Uterus (tissue), 4 donors: Measurements from ENCODE around the gene PUS10. TPM values are rescaled to one million over a fixed set of nuclear protein-coding genes. Genes with fewer than 3 reads are reported as not detected.
"Not testable (repeated sequence)": the region's sequence is repeated elsewhere in the genome, so short reads cannot be mapped to it uniquely, and the experiment has no call there.

ENCODE experiments used
- DNase-seq, 2 donors: peaks; one replicate each; pipeline ENCODE4 v3.0.0-alpha.2; 2019 to 2020
- H3K27ac ChIP-seq, 2 donors: fragments of 200-600 bp; sonication (generic); 1 replicate in 1 of 2; 2 replicates in 1 of 2; pipeline ENCODE4 v1.5.1; 2016 to 2018
- H3K27me3 ChIP-seq, 2 donors: fragments of 200-600 bp; sonication (generic); one replicate each; pipeline ENCODE4 v1.5.1; 2018 to 2019; ENCODE audit warnings: control low read depth in 1 of 2
- H3K36me3 ChIP-seq, 2 donors: fragments of 200-600 bp; sonication (generic); one replicate each; pipeline ENCODE4 v1.5.1; 2019; ENCODE audit warnings: control low read depth in 1 of 2
- H3K4me1 ChIP-seq, 2 donors: fragments of 200-600 bp; sonication (generic); one replicate each; pipeline ENCODE4 v1.5.1; 2018 to 2019; ENCODE audit warnings: control low read depth in 1 of 2
- H3K4me3 ChIP-seq, 2 donors: fragments of 200-600 bp; sonication (generic); 1 replicate in 1 of 2; 2 replicates in 1 of 2; pipeline ENCODE4 v1.5.1; 2018 to 2019; ENCODE audit warnings: mild to moderate bottlenecking in 1 of 2
- H3K9me3 ChIP-seq, 2 donors: fragments of 200-600 bp; sonication (generic); one replicate each; pipeline ENCODE4 v1.5.1; 2019; ENCODE audit warnings: control low read depth in 1 of 2
- CTCF ChIP-seq, 4 experiments: fragments of 200-600 bp in 2 of 4; fragments of 450-650 bp in 2 of 4; sonication (generic) in 2 of 4; IDR thresholded peaks; one replicate each; pipeline ENCODE4 v1.5.1; 2016 to 2019; ENCODE audit warnings: antibody characterized with exemption in 4 of 4, mild to moderate bottlenecking in 2 of 4, moderate library complexity in 1 of 4
- POLR2A ChIP-seq, 2 donors: fragments of 450-650 bp; IDR thresholded peaks; one replicate each; pipeline ENCODE4 v1.6.1; 2016; ENCODE audit warnings: antibody characterized with exemption in 2 of 2, mild to moderate bottlenecking in 1 of 2, moderate library complexity in 1 of 2
- intact Hi-C: fragments of 100-400 bp; cut with DNase I; formaldehyde crosslinking; loops from one replicate; pipeline ENCODE4 v1.15.1; 2023; ENCODE audit warnings: low total_unique reads
- small RNA-seq: library from RNA; depleted of rRNA; stranded (forward); fragments of <200 nt; gene quantifications from one replicate; pipeline ENCODE3, GENCODE V24; 2016
- total RNA-seq, 4 donors: library from RNA; depleted of rRNA in 3 of 4; stranded (reverse); fragments of >200 nt in 3 of 4; gene quantifications; one replicate each; pipeline versions ENCODE4 v1.1.0 to v1.2.4, GENCODE V29; 2014 to 2023
- donor health status: DM: yes; HTN: yes; CAD: no.

PUS10 gene
- total RNA-seq, 4 donors from 2014 or later: 1.8 to 16.5 (median 8.6) TPM

- no peak for DNase-seq
- Histone ChIP-seq H3K4me1 (no peaks in the 10 kb centered on the region), H3K27me3 (no peaks in the 10 kb centered on the region), H3K27ac (no peak overlapping the region), H3K4me3 (no peak overlapping the region), H3K36me3 (no peaks in the 10 kb centered on the region), H3K9me3 (no peaks in the 10 kb centered on the region)
- intact Hi-C loops: no loop called here
- TF ChIP-seq CTCF (IDR thresholded peaks at IDR 0.05): no peak
- TF ChIP-seq POLR2A (IDR thresholded peaks at IDR 0.05): no peak
Measured at GRCh38 chr2:60906395-60906794, 111.7 kb downstream of the PUS10 start.

- H3K4me1 ChIP-seq, intact Hi-C loops, H3K27me3 ChIP-seq, DNase-seq, H3K36me3 ChIP-seq, H3K4me3 ChIP-seq, H3K27ac ChIP-seq, H3K9me3 ChIP-seq: not testable (repeated sequence)
Measured at GRCh38 chr2:60905867-60906266, 112.2 kb downstream of the PUS10 start.

GRCh38 chr2:60901296-60901695, 116.8 kb downstream of the PUS10 start:
- intact Hi-C loops, H3K27ac ChIP-seq, H3K36me3 ChIP-seq, H3K27me3 ChIP-seq, H3K4me1 ChIP-seq, H3K9me3 ChIP-seq, DNase-seq, H3K4me3 ChIP-seq: not testable (repeated sequence)

GRCh38 chr2:60899892-60900249, 118.2 kb downstream of the PUS10 start:
- no peak overlapping the region for H3K4me3 ChIP-seq
- TF ChIP-seq POLR2A (IDR thresholded peaks at IDR 0.05) (no peak), CTCF (IDR thresholded peaks at IDR 0.05) (no peak)
- no peaks in the 10 kb centered on the region for H3K27me3 ChIP-seq
- H3K36me3 ChIP-seq: no peaks in the 10 kb centered on the region
- H3K4me1 ChIP-seq: no peaks in the 10 kb centered on the region
- no peak overlapping the region for H3K27ac ChIP-seq
- no peaks in the 10 kb centered on the region for H3K9me3 ChIP-seq
- intact Hi-C loops: no loop called here
- DNase-seq: no peak

GRCh38 chr2:60899230-60899891, 118.7 kb downstream of the PUS10 start:
- intact Hi-C loops: no loop called here
- Histone ChIP-seq H3K36me3 (no peaks in the 10 kb centered on the region), H3K9me3 (no peaks in the 10 kb centered on the region), H3K27ac (no peak overlapping the region), H3K27me3 (no peaks in the 10 kb centered on the region), H3K4me3 (no peak overlapping the region), H3K4me1 (no peaks in the 10 kb centered on the region)
- DNase-seq: no peak
- TF ChIP-seq CTCF (IDR thresholded peaks at IDR 0.05) (no peak), POLR2A (IDR thresholded peaks at IDR 0.05) (no peak)

GRCh38 chr2:60898567-60898966, 119.5 kb downstream of the PUS10 start:
- DNase-seq: no peak
- intact Hi-C loops: no loop called here
- Histone ChIP-seq H3K4me3 (no peak overlapping the region), H3K4me1 (no peaks in the 10 kb centered on the region), H3K9me3 (no peaks in the 10 kb centered on the region), H3K36me3 (no peaks in the 10 kb centered on the region), H3K27me3 (no peaks in the 10 kb centered on the region), H3K27ac (no peak overlapping the region)
- no peak for TF ChIP-seq CTCF (IDR thresholded peaks at IDR 0.05)
- TF ChIP-seq POLR2A (IDR thresholded peaks at IDR 0.05): no peak

Small RNAs within 50 kb of the gene (small RNA-seq; reads per million reads assigned to genes)
- gene RNA5SP95 (not detected), gene RNU4-51P (not detected)

Other genes starting within 250 kb of the PUS10 start
- gene REL, start 136.7 kb downstream of the PUS10 start, total RNA-seq: 10 to 100 TPM in 2 of 4 donors, 1 to 10 TPM in 2; 1.8 to 21.0 (median 12.2) TPM
- 10 to 100 TPM; 21.6 to 72.2 (median 48.6) TPM for gene PEX13, start 535 bp downstream of the PUS10 start, total RNA-seq
- gene SANBR, start 47.6 kb upstream of the PUS10 start, total RNA-seq: 10 to 100 TPM in 2 of 4 donors, 1 to 10 TPM in 2; 5.6 to 28.1 (median 8.5) TPM
- gene C2orf74, start 143.9 kb upstream of the PUS10 start, total RNA-seq: 10 to 100 TPM in 2 of 4 donors, 1 to 10 TPM in 2; 5.7 to 50.9 (median 13.6) TPM